ENCODE results near the gene MNT.

GRCh38 chr17:2357931-2358434 is 42.9 kb downstream of the MNT start:
- TF ChIP-seq CTCF (IDR thresholded peaks at IDR 0.05) = no peak
- TF ChIP-seq POLR2A (IDR thresholded peaks at IDR 0.05) = no peak

Measured in Peyer's patch (tissue), 4 donors.